Lung (tissue), 12 donors: ENCODE data around the gene MRPL54. TPM values are rescaled to one million over a fixed set of nuclear protein-coding genes. Genes with fewer than 3 reads are reported as not detected.
A peak's percentile ranks its signal among the peaks of the same experiment; 100 is the strongest.

Experiments
- ATAC-seq: fragments of 200-7000 bp; cut with Tn5 transposase; one replicate; pipeline ENCODE4 v1.9.1; 2020; ENCODE audit warnings: moderate number of reproducible peaks; ENCODE audit not compliant: insufficient read depth, low FRiP score
- DNase-seq, 3 donors: peaks; one replicate each; pipeline ENCODE4 v3.0.0-alpha.2; 2013 to 2017
- H3K27ac ChIP-seq, 2 donors: one replicate each; pipeline ENCODE4 v1.5.1; 2013; ENCODE audit warnings: mild to moderate bottlenecking in 2 of 2, moderate library complexity in 2 of 2, control low read depth in 1 of 2, inconsistent platforms in 1 of 2, low read depth in 1 of 2, low read length in 1 of 2
- H3K27me3 ChIP-seq, 3 donors: one replicate each; pipeline ENCODE4 v1.5.1; 2013; ENCODE audit warnings: low read length in 2 of 3; ENCODE audit not compliant: control insufficient read depth in 3 of 3, insufficient read depth in 3 of 3
- H3K36me3 ChIP-seq, 4 donors: one replicate each; pipeline ENCODE4 v1.5.1; 2013; ENCODE audit warnings: low read length in 4 of 4, mild to moderate bottlenecking in 1 of 4, moderate library complexity in 1 of 4; ENCODE audit not compliant: control insufficient read depth in 4 of 4, insufficient read depth in 4 of 4
- H3K4me1 ChIP-seq, 5 donors: one replicate each; pipeline ENCODE4 v1.5.1; 2013; ENCODE audit warnings: low read length in 5 of 5, mild to moderate bottlenecking in 2 of 5, moderate library complexity in 1 of 5; ENCODE audit not compliant: control insufficient read depth in 5 of 5, insufficient read depth in 5 of 5
- H3K4me3 ChIP-seq: one replicate; pipeline ENCODE4 v1.5.1; 2013; ENCODE audit warnings: mild to moderate bottlenecking, control low read depth, moderate library complexity
- H3K9ac ChIP-seq, 2 donors: one replicate each; pipeline ENCODE4 v1.5.1; 2013; ENCODE audit warnings: low read length in 2 of 2, control low read depth in 1 of 2; ENCODE audit not compliant: insufficient read depth in 1 of 2
- H3K9me3 ChIP-seq, 4 donors: one replicate each; pipeline ENCODE4 v1.5.1; 2013; ENCODE audit warnings: low read length in 3 of 4, mild to moderate bottlenecking in 1 of 4, moderate library complexity in 1 of 4; ENCODE audit not compliant: control insufficient read depth in 4 of 4, insufficient read depth in 3 of 4
- CTCF ChIP-seq: IDR thresholded peaks from 2 replicates; pipeline ENCODE4 v1.5.1; 2012; ENCODE audit warnings: mild to moderate bottlenecking; ENCODE audit errors: control extremely low read depth, extremely low read depth
- WGBS, 2 donors: extraction: QIAGEN DNeasy Blood & Tissue Kit; methylation state at CpG; one replicate each; pipeline ENCODE4 v1.1.7; 2013; 5-methylcytosine and 5-hydroxymethylcytosine counted together
- polyA plus RNA-seq, 2 donors: library from polyadenylated mRNA; stranded (reverse); fragments of 200-250 nt; gene quantifications; one replicate each; pipeline ENCODE4 v1.2.1, GENCODE V29; 2013
- total RNA-seq, 2 donors: library from RNA; depleted of rRNA in 1 of 2; stranded (reverse); fragments of >200 nt in 1 of 2; gene quantifications; one replicate each; pipeline ENCODE4 v1.2.1, GENCODE V29; 2014 to 2021
- donor health status: control.
- donor health status: control.
- donor health status: Bipolar disorder and iron deficiency.
- donor health status: healthy.
- donor health status: DM: yes; HTN: yes; CAD: no.

Gene MRPL54
- total and polyA plus RNA-seq, 4 donors: 28.9 to 137 (median 63.8) TPM

- H3K4me1 ChIP-seq: peaks cover 0 to 10% (median 4%) of the 10 kb centered on the region in 5 donors
- ATAC-seq (no peak), DNase-seq (no peak)
- 91 to 94% methylated on average over 19 of the region's 19 CpGs for WGBS, 2 donors
- peaks cover 0 to 11% (median 3%) of the 10 kb centered on the region in 4 donors for H3K36me3 ChIP-seq
- no peak overlapping the region for H3K27ac ChIP-seq
- no peak overlapping the region for H3K4me3 ChIP-seq
- H3K9ac ChIP-seq: no peak overlapping the region
- no peaks in the 10 kb centered on the region for H3K27me3 ChIP-seq
- no peaks in the 10 kb centered on the region for H3K9me3 ChIP-seq
- TF ChIP-seq CTCF: no peak
These were observed 2.8 kb upstream of the MRPL54 start for GRCh38 chr19:3759482-3760254.

GRCh38 chr19:3760871-3761361 lies 1.6 kb upstream of the MRPL54 start:
- Histone ChIP-seq H3K27ac (peak overlapping the region; percentile 80 to 84), H3K9ac (peak overlapping the region; percentile 88 to 95), H3K9me3 (no peaks in the 10 kb centered on the region), H3K36me3 (peaks cover 0 to 14% (median 3%) of the 10 kb centered on the region in 4 donors), H3K4me1 (peaks cover 0 to 10% (median 4%) of the 10 kb centered on the region in 5 donors), H3K27me3 (no peaks in the 10 kb centered on the region), H3K4me3 (peak overlapping the region; percentile 90)
- DNase-seq (no peak), ATAC-seq (no peak)
- WGBS, 2 donors: 26 to 40% methylated on average over 7 of the region's 7 CpGs
- no peak for TF ChIP-seq CTCF

DNA sequence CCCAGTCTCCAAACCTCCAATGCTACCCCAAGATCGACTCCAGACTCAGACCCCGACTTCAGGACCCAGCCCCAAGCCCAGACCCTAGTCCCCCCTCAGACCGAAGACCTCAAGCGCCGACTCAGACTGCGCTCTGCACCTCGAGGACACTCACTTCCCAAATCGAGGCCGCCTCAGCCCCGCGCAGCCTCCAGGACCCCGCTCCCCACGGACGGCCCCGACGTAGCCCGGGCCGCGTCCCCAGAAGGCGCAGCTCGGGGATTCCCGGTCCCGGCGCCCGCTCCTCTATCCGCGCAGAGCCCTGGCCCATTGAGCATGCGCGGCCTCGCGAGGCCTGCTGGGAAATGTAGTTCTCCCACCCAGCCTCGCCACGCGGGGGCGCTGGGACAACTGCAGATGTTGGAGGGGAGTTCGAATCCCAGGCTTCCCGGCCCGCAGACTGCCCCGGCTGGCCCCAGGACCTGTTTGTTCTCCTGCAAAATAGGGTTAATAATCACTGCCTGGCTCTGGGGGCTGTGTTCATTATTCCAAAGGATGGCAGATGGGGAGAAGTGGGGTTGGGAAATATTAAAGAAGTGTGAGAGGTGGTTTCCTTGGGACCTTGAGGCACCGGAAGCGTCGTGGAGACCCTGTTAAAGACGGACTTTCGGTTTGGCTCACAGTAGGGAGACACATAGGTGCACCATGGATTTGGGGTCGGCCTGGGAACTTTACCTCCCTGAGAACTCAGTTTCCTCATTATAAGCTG lies 926 bp upstream of the MRPL54 start, which contains the start of gene APBA3:
APBA3 (minus strand) TSS at position 311 of the 748 bp plus-strand sequence. CDS start 1,428 bp downstream, outside the sequence.
- ATAC-seq (peak; percentile 49), DNase-seq (peak; percentile 88 to 92 (median 90))
- Histone ChIP-seq H3K9me3 (no peaks in the 10 kb centered on the region), H3K27me3 (no peaks in the 10 kb centered on the region), H3K4me3 (peak within 1 kb of the TSS; percentile 90), H3K4me1 (peaks cover 0 to 10% (median 4%) of the 10 kb centered on the region in 5 donors), H3K27ac (peak within 1 kb of the TSS; percentile 93 to 96), H3K36me3 (peaks cover 0 to 17% (median 3%) of the 10 kb centered on the region in 4 donors), H3K9ac (peak within 1 kb of the TSS; percentile 88 to 95)
- TF ChIP-seq CTCF: peak; percentile 68
- 3% methylated on average over 45 of the region's 45 CpGs for WGBS, 2 donors
